ENCODE measurements around the gene CKAP5.
"Not testable (repeated sequence)": the region's sequence is repeated elsewhere in the genome, so short reads cannot be mapped to it uniquely, and the experiment has no call there.

The CKAP5 gene

DNA sequence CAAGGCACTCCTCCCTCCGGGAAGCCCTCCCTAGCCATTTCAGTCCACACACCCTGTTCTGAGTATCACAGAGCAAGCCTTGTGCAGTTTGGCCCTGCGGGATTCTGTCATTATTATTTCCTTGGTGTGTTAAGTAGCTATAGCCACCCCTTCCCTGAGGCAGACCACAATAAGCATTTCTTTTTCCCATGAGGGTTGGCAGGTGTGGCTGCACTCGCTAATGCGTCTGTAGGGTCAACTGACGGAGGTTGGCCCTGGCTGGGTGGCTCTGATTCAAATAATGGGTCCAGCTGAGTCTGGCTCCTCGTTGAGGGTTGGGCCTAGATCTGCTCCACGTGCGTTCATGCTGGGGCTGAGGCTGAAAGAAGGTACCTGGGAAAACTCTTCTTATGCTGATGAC, 122.0 kb downstream of the CKAP5 start:
- no peak for DNase-seq

DNA sequence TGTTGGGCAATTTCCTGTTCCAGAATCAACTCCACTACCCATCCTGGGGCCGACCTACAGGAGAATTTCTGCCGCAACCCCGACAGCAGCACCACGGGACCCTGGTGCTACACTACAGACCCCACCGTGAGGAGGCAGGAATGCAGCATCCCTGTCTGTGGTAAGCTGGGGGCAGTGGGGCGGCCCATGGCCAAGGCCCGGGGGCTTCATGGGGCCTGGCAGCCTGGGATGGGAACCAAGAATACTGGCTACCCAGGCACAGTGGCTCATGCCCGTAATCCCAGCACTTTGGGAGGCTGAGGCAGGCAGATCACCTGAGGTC, 122.8 kb downstream of the CKAP5 start:
- no peak for DNase-seq

DNA sequence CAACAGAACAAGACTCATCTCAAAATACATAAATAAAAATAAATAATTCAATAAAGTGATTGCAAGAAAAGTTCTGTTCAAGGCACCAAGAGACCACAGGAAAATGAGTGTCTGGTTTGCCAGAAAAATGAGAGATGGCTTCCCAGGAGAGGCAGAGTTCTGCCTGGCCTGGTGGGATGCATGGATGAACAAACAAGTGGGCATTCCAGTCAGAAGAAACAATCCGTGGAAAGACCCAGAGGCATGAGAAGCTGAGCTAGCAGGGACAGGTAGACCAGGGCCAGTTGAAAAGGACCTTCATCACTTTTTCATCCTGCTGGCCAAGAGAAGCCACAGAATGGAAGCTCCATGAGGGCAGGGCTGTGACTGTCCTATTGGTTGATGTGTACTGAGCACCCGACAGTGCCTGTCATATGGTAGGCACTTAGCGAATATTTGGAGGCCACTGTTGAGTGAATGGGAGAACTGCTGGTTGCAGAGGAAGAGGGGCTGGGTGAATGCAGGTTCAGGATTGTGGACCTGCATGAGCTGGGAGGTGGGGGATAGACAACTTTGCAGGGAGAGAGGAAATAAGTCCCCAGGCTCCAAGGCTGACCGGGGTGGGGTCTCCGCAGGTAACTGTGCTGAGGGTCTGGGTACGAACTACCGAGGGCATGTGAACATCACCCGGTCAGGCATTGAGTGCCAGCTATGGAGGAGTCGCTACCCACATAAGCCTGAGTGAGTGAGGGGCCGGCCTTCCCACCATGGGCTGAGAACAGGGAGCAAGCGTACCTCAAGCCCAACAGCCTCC, 123.3 kb downstream of the CKAP5 start:
- DNase-seq, result no peak

DNA sequence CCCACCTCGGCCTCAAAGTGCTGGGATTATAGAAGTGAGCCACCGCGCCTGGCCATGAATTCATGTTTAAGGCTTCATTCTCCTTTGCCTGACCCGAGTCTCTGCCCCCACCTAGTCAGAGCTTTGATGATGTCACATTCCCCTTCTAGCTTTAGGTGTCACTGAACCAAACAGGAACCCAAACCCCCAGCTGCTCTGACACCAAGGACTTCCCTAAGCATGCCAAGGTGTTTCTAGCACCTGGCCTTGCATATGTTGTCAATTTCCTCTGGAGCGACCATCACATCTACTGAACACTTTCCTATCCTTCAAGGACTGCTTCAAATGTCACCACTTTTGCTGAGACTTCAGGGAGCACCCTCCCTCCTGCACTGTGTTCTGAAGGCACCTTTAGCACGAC, 124.8 kb downstream of the CKAP5 start:
- DNase-seq, result no peak

DNA sequence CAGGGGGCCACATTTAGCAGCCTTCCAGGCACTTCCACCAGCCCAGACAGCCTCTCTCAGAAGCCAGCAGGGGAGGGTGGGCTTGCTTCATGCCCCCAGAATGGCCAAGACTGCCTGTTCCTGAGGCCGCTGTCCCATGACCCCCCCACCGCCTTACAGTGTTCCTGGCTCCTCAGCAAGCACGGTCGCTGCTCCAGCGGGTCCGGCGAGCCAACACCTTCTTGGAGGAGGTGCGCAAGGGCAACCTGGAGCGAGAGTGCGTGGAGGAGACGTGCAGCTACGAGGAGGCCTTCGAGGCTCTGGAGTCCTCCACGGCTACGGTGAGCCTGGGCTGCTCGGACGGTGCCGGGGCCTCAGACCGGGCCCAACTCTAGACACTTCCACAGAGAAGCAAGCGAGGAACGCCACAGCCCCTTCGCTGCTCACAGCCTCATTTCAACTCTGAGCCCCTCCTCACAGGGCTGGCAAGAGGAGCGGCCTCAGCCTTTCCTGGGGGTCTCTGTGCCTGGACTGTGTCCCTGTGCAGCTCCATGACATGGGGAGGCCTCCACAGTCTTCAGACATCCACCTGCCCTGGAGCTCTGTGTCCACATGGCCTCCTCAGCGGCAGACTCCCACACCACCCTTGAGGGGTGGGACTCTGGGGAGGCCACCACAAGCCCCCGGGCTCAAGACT, 126.4 kb downstream of the CKAP5 start:
- no peak for DNase-seq

DNA sequence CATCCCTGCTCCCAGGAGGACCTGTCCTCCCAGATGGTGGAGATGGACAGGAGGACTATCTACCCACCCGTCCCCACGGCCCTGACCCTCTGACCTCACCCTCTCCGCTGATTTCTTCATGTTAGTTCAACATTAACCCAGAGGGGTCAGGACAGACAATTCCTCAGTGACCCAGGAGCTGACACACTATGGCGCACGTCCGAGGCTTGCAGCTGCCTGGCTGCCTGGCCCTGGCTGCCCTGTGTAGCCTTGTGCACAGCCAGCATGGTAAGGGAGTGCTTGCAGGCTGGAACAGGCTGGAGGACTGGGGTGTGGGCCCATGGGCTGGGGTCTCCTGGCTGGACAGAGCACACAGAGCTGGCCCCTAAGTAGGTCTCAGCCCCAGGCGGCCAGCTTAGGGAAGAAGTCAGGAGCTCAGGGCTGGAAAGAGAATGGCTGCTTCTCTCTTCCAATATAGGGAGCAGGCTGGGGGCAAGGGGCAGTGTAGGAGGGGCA, 127.0 kb downstream of the CKAP5 start, which contains the start of gene F2:
TSS of gene F2 (plus strand) at position 166 of the 495 bp plus-strand sequence. CDS start at position 189, 23 bp downstream.
- DNase-seq, result no peak

DNA sequence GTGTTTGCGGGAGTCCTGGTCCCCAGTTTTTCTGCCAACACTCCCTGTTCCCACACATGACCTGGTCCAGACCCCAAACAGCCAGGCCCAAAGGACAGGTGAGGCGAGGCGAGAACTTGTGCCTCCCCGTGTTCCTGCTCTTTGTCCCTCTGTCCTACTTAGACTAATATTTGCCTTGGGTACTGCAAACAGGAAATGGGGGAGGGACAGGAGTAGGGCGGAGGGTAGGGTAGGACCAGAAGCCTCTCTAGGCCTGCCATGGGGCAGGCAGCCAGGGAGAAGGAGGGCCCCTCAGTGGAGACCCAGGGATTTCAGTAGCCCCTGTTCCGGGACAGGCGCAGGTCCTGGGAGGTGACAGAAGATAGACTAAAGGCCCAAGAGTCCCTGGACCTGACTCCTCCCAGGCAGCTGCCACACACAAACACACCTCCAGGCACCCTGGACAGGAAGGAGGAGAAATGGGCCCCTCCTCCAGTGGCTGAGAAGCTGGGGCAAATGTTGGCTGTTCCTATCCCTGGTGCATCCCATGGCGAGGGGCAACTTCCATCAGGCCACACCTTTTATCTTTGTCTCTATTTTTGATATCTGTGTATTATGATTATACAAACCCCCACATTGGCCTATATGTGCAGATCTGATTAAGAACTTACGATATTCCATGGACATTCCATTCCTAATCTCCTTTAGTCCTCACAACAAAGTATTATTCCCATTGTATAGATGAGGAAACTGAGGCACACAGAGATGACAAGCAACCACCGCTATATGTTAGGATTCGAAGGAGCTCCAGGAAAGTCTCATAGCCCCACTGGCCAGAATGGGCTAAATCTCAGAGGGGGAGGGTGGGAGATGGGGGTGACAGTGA, 127.7 kb downstream of the CKAP5 start:
- peak; percentile 6 for DNase-seq

DNA sequence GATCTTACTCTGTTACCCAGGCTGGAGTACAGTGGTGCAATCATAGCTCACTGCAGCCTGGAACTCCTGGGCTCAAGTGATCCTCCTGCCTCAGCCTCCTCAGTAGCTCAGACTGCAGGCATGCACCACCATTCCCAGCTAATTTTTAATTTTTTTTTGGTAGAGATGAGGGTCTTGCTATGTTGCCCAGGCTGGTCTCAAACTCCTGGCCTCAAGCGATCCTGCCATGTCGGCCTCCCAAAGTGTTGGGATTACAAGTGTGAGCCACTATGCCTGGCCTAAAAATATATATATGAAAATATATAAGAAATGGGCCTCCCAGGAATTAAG, 128.3 kb downstream of the CKAP5 start:
- DNase-seq, result not testable (repeated sequence)

DNA sequence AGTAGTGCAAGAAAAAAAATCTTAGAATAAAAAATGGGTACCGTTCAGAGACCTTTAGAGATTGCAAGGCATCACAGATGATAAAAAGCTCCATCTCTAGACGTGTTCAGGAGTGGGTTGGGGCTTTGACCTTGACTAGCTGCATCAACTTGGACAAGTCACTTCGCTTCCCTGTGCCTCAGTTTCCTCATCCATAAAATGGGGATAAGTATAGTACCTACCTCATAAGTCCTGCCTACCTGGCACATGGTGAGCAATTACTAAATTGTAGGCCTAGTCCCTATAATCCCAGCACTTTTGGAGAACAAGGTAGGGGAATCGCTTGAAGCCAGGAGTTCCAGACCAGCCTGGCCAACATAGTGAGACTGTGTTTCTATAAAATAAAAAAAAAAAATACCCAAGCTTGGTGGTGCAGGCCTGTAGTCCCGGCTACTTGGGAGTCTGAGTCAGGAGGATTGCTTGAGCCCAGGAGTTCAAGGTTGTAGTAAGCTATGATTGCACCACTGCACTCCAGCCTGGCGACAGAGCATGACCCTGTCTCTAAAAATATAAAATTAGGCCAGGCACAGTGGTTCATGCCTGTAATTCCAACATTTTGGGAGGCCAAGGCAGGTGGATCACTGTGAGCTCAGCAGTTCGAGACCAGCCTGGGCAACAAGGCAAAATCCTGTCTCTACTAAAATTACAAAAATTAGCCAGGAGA, 133.1 kb downstream of the CKAP5 start:
- no peak for DNase-seq

DNA sequence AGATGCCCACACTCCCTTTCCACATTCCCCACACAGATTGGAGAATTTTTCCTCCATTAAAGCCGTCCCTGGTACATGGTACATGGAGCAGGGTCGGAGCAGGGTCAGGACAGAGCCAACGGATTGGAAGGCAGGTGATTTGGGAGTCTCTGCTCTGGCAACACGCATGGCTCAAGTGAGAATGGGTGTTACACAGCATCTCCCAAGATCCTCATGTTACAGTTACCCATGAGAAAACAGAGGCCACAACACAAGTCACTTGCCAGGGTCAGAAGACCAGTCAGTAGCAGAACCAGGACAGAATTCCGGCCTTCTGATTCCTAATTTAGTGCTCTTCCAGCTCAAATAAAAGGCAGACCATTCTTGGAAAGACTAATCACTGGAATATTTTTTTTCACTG, 134.8 kb downstream of the CKAP5 start:
- DNase-seq, result no peak

DNA sequence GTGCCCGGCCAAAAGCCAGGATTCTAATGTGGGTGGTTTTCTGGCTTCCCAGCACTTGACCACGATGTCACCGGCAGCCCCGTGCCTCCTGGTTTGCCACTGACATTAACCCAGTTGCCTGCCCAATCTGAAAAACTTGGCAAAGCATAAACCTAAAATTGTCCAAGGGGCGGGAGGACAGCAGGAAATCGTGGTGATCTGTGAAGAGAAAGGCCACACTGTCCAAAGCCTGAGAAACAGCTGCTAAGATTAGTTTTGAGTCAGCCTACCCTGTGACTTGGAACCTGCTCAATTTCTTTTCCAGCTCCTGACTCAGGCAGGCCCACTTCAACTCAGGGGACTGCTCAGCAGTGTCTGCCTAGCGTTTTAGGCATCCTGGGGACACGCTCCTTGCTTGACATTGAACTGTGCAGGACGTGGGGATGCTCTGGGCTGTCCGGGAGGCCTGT, 135.2 kb downstream of the CKAP5 start:
- DNase-seq, result no peak

DNA sequence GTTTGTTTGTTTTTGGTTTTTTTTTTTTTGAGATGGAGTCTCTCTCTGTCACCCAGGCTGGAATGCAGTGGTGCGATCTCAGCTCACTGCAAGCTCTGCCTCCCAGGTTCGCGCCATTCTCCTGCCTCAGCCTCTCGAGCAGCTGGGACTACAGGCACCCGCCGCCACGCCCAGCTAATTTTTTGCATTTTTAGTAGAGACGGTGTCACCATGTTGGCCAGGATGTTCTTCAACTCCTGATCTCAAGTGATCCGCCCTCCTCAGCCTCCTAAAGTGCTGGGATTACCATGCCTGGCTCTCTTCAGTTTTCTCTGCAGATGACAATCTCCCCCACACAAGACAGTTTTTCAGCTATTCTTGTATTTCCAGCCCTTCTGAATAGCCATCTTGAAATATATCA, 136.7 kb downstream of the CKAP5 start:
- not testable (repeated sequence) for DNase-seq

DNA sequence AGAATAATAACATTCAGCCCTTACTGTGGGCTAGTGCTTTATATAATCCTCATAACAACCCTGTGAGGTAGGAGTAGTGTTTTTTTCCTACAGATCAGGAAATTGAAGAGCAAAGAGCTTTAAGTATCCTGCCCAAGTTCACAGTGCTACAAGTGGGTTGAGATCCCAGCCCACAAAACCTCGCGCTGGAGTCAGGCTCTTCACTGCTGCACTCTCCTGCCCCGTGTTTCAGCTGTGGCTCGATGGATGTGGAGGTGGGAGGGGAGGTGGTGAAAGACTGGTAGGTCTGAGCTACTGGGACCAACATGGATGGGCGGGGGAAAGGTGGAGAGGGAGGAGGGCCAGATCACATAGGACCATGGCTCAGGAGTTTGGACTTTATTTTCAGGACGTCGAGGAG, 139.2 kb downstream of the CKAP5 start:
- no peak for DNase-seq

DNA sequence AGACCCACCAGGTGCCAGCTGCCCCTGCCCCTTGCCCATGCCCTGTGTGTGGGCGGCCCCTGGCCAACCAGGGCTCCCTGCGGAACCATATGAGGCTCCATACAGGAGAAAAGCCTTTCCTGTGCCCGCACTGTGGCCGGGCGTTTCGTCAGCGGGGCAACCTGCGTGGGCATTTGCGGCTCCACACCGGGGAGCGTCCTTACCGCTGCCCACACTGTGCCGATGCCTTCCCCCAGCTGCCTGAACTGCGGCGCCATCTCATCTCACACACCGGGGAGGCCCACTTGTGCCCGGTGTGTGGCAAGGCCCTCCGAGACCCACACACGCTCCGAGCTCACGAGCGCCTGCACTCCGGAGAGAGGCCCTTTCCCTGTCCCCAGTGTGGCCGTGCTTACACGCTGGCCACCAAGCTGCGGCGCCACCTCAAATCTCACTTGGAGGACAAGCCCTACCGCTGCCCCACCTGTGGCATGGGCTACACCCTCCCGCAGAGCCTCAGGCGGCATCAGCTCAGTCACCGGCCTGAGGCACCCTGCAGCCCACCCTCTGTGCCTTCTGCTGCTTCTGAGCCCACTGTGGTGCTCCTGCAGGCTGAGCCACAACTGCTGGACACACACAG, 140.9 kb downstream of the CKAP5 start:
- DNase-seq, result no peak

DNA sequence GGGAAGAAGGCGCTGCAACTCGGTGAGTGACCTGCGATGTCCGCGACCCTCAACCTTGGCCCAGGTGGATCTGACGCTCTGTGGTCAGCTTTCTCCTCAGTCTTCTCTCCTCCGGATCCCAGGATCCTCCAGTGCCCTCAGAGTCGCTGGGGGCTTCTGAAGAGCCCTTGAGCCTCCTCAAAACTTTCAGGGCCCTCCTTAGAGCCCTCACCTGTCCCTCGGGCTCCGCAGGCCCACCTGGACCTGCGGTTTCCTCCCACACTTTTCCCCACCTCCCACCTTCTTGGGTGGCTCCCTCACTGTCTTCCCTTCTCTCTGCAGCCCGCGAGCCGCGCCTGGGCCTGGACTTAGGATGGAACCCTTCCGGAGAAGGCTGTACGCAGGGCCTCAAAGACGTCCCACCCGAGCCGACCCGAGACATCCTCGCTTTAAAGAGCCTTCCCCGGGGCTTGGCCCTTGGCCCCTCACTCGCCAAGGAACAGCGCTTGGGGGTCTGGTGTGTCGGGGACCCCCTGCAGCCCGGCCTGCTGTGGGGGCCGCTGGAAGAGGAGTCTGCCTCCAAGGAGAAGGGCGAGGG, 144.9 kb downstream of the CKAP5 start:
- no peak for DNase-seq

DNA sequence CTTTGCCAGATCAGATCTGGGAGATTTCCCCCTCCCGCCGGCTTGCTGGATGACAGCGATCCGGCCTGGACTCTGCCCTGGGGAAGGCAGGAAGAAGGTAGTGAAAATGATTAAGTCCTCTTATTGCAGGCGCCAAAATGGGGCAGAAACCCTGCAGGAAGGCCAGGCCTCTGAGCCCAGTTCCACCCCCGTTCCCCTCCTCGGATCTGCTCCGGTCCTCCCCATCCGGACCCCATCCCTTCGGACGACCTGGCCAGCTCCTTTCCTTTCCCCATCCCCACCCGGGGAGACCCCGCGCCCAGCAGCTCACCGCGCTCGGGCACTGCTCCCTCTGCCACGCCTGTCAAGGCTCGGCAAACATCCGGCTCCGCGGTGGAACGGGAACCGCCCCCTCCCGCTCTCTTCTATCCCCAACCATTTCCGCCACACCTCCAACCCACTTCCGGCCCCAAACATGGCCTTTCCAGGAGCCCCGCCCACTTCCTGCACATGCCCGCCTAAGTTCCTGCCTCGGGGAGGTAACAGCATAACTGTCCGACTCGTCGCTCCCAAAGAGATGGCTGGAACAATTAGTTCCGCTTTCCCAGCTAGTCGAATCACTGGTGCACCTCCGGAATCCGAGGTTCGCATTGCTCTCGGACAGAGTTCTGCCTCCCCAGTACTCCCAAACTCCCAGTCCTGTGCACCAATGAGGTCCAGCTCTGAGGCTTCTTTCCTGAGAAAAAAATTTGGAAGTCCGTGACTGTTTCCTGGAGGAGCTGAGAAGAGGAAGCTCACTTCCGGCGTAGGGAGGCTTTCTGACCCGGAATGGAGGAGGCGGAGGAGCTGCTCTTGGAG, 145.6 kb downstream of the CKAP5 start, which contains the start of the genes ARHGAP1 and ZNF408:
TSS of gene ARHGAP1 (minus strand) at position 379 of the 837 bp plus-strand sequence. CDS start 4,512 bp downstream, outside the sequence.
TSS of gene ZNF408 (plus strand) at position 791 of the 837 bp plus-strand sequence. CDS start at position 808, 17 bp downstream.
- peak; percentile 61 for DNase-seq

DNA sequence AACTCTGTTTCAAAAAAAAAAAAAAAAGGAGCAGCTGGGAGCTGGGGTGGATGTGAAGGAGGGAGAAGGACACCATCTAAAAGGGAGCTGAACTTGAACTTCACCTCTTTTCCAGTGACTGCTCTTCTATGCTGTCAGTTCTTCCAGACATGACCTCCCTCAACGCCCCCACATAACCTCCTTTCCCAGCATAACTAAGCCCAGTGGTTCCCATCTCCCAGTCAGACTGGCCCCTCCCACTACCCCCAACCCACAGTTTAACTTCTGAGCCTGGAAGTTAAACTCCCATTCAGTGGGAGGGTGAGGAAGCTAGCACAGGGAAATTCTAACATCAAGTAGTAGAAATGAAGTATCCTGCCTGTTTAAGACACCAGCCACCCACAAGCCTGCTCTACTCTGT, 147.5 kb downstream of the CKAP5 start:
- DNase-seq, result no peak

DNA sequence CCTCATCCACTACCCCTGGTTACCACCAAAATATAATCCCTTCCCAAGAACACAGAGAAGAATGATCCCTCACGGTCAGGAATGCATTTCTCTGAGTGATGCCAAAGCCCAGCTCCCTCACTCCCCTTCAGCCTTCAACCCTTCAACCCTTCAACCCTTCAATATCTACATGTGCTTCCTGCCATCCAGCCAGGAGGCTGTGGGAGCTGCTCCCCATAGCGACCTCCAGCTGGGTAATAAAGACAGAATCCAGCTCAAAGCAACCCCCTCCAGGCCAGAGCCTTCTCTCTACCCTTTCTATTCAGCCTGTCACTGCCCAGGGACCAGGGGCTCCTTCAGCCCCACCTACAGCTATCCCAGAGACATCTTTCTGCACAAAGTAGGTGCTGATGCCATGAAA, 148.4 kb downstream of the CKAP5 start:
- DNase-seq, result no peak

DNA sequence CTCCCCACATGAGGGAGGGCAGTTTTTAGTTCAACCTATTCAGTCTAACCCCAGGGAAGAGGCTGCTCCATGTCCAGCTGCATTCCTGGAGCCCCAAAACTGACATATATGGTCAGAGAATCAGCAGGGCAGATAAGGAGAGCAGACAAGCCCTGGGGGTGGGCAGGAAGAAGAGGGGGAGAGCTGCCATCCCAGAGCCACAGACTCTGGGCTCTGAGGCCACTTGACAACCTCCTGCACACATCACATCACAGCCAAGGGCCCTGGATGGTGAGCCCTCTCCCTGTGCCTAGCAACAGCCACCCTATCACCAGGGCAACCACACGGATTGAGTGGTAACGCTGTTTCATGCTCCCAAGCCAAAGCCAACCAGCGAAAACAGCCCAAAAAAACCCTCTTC, 148.8 kb downstream of the CKAP5 start:
- no peak for DNase-seq

DNA sequence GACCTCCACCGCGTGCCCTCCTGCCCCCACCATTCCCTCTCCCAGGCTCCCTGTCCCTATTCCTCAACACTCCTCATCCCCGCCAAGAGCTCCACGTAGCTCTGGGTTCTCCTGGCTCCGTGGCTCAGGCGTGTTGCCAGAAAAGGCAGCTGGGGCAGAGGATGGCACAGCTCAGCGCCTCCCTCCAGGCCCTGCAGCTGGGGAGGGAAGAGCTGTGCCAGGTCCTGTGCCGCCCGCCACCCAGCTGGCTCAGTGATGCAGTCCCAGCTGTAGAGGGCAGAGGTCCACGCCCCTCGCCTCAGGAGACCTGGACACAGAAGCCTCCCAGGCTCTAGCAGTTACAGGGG, 149.9 kb downstream of the CKAP5 start:
- no peak for DNase-seq

Measured in NCI-H510A treated with DMSO at 0.1 percent for 48 hours (cell line).